Hepatocyte (in vitro differentiated cells): ENCODE data around the gene VWA7. TPM values are rescaled to one million over a fixed set of nuclear protein-coding genes. Genes with fewer than 3 reads are reported as not detected.

ENCODE experiments used
- DNase-seq: peaks from one replicate; pipeline ENCODE4 v3.0.0-alpha.2; 2016; ENCODE audit warnings: low spot score
- H2AFZ ChIP-seq: fragments of 200-600 bp; sonication (generic); 2 replicates; pipeline ENCODE4 v1.6.0; 2016; ENCODE audit warnings: antibody characterized with exemption, mild to moderate bottlenecking
- H3K27ac ChIP-seq: fragments of 200-600 bp; sonication (generic); 2 replicates; pipeline ENCODE4 v1.5.1; 2016; ENCODE audit warnings: mild to moderate bottlenecking
- H3K27me3 ChIP-seq: fragments of 200-600 bp; sonication (generic); 2 replicates; pipeline ENCODE4 v1.6.1; 2016
- H3K36me3 ChIP-seq: fragments of 200-600 bp; sonication (generic); replicated peaks from 2 replicates; pipeline ENCODE4 v1.5.1; 2016; ENCODE audit warnings: low read depth; ENCODE audit not compliant: insufficient read depth
- H3K4me1 ChIP-seq: fragments of 200-600 bp; sonication (generic); 2 replicates; pipeline ENCODE4 v1.5.1; 2016; ENCODE audit warnings: mild to moderate bottlenecking, moderate library complexity; ENCODE audit not compliant: insufficient read depth
- H3K4me2 ChIP-seq: fragments of 200-600 bp; sonication (generic); 2 replicates; pipeline ENCODE4 v1.6.0; 2016
- H3K4me3 ChIP-seq: fragments of 200-600 bp; sonication (generic); 2 replicates; pipeline ENCODE4 v1.5.1; 2016; ENCODE audit warnings: mild to moderate bottlenecking
- H3K79me2 ChIP-seq: fragments of 200-600 bp; sonication (generic); 2 replicates; pipeline ENCODE4 v1.6.0; 2017; ENCODE audit warnings: mild to moderate bottlenecking
- H3K9me2 ChIP-seq: fragments of 200-600 bp; sonication (generic); replicated peaks from 2 replicates; pipeline ENCODE4 v1.6.0; 2017; ENCODE audit warnings: mild to moderate bottlenecking; ENCODE audit not compliant: insufficient read depth
- H3K9me3 ChIP-seq: fragments of 200-600 bp; sonication (generic); 2 replicates; pipeline ENCODE4 v1.5.1; 2016; ENCODE audit warnings: low read depth, mild to moderate bottlenecking
- H4K20me1 ChIP-seq: fragments of 200-600 bp; sonication (generic); 2 replicates; pipeline ENCODE4 v1.6.0; 2016; ENCODE audit warnings: mild to moderate bottlenecking; ENCODE audit not compliant: insufficient read depth, poor library complexity, severe bottlenecking
- EZH2 ChIP-seq: fragments of 200-600 bp; sonication (generic); IDR thresholded peaks from 2 replicates; pipeline ENCODE4 v1.6.1; 2016; ENCODE audit warnings: antibody characterized with exemption, mild to moderate bottlenecking, borderline replicate concordance
- EZH2phosphoT487 ChIP-seq: fragments of 200-600 bp; sonication (generic); IDR thresholded peaks from one replicate; pipeline ENCODE4 v1.6.1; 2018; ENCODE audit warnings: antibody characterized with exemption, mild to moderate bottlenecking, low read depth, moderate library complexity; ENCODE audit not compliant: unreplicated experiment, severe bottlenecking
- WGBS: methylation state at CpG from one replicate; pipeline ENCODE4 v1.1.6; 2016; ENCODE audit warnings: low lambda C conversion rate; ENCODE audit errors: missing lambda C conversion rate; 5-methylcytosine and 5-hydroxymethylcytosine counted together
- polyA plus RNA-seq: library from polyadenylated mRNA; unstranded; fragments of >200 nt; fragmentation: Nextera tagmentation; extraction: Ambion mirVana; gene quantifications from 2 replicates; pipeline ENCODE4 v1.2.1, GENCODE V29; 2016
- total RNA-seq: library from RNA; depleted of rRNA; stranded (reverse); fragments of >200 nt; gene quantifications from 2 replicates; pipeline ENCODE4 v1.2.3, GENCODE V29; 2014
- TF ChIP-seq, protein P1 (sequence below): fragments of 200-600 bp; sonication (generic); IDR thresholded peaks from 2 replicates; pipeline ENCODE4 v1.5.1; 2016; ENCODE audit warnings: antibody characterized with exemption, mild to moderate bottlenecking; ENCODE audit not compliant: poor library complexity

Gene VWA7
- total and polyA plus RNA-seq, 2 experiments from 2014 or later: 3.4 to 5.2 TPM

DNA sequence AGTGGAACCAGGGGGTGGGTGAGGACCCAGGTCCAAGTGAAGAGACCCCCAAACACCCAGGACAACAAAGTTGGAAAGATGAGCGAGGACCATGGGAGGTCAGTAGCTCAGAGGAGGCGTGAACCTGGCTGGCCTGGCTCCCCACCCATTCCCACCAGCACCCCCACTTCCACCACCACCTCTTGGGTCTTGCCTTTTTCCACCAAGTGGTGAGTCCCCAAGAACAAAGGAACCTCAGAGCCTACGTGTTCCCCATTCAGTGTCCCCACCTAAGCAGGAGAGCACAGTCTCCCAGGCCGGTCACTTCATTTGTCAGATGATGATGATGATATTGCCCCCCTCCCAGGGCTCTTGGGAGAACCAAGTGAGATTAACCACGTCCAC is 531 bp upstream of the VWA7 start:
- no peaks in the 10 kb centered on the region for H3K79me2 ChIP-seq
- no peaks in the 10 kb centered on the region for H3K36me3 ChIP-seq
- no peaks in the 10 kb centered on the region for H3K9me2 ChIP-seq
- H3K4me1 ChIP-seq: peaks cover 27% of the 10 kb centered on the region
- H3K4me2 ChIP-seq: peak overlapping the region; percentile 62
- WGBS: 93% methylated on average over 5 of the region's 5 CpGs
- H2AFZ ChIP-seq: no peak overlapping the region
- DNase-seq: no peak
- peak overlapping the region; percentile 93 for H3K27ac ChIP-seq
- H4K20me1 ChIP-seq: no peaks in the 10 kb centered on the region
- H3K27me3 ChIP-seq: no peaks in the 10 kb centered on the region
- no peak overlapping the region for H3K4me3 ChIP-seq
- TF ChIP-seq EZH2 (no peak), EZH2phosphoT487 (no peak)
- TF ChIP-seq, protein P1, sequence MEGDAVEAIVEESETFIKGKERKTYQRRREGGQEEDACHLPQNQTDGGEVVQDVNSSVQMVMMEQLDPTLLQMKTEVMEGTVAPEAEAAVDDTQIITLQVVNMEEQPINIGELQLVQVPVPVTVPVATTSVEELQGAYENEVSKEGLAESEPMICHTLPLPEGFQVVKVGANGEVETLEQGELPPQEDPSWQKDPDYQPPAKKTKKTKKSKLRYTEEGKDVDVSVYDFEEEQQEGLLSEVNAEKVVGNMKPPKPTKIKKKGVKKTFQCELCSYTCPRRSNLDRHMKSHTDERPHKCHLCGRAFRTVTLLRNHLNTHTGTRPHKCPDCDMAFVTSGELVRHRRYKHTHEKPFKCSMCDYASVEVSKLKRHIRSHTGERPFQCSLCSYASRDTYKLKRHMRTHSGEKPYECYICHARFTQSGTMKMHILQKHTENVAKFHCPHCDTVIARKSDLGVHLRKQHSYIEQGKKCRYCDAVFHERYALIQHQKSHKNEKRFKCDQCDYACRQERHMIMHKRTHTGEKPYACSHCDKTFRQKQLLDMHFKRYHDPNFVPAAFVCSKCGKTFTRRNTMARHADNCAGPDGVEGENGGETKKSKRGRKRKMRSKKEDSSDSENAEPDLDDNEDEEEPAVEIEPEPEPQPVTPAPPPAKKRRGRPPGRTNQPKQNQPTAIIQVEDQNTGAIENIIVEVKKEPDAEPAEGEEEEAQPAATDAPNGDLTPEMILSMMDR: no peak
- no peaks in the 10 kb centered on the region for H3K9me3 ChIP-seq

DNA sequence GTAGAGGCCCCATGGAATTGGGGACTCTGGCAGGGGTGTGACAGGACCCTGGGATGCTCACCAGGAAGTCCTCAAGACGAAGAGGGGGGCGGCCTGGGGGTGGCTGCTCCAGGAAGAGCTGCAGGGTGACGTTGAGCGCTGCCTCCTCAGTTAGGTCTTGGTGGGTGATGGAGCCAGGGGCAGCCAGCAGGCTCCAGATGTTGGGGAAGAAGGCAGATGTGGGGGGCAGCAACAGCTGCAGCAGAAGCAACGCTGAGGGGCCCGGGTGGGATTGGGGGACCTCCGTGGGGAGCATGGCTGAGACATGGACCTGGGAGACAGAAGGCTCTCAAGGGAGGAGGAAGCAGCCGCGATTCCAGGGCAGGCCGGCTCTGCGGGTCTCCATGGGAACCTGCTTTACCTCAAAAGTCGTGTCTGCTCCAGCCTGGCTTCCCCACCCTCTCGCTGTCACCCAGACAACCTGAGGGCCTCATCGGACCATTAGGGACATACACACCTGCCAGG is 591 bp downstream of the VWA7 start:
- H3K4me1 ChIP-seq: peaks cover 27% of the 10 kb centered on the region
- WGBS: 60% methylated on average over 11 of the region's 14 CpGs
- no peak overlapping the region for H2AFZ ChIP-seq
- H3K4me3 ChIP-seq: no peak overlapping the region
- peak overlapping the region; percentile 93 for H3K27ac ChIP-seq
- TF ChIP-seq, protein P1: no peak
- no peaks in the 10 kb centered on the region for H3K9me2 ChIP-seq
- no peaks in the 10 kb centered on the region for H3K27me3 ChIP-seq
- no peaks in the 10 kb centered on the region for H3K9me3 ChIP-seq
- no peaks in the 10 kb centered on the region for H4K20me1 ChIP-seq
- no peaks in the 10 kb centered on the region for H3K36me3 ChIP-seq
- peak overlapping the region; percentile 62 for H3K4me2 ChIP-seq
- no peaks in the 10 kb centered on the region for H3K79me2 ChIP-seq
- no peak for DNase-seq

DNA sequence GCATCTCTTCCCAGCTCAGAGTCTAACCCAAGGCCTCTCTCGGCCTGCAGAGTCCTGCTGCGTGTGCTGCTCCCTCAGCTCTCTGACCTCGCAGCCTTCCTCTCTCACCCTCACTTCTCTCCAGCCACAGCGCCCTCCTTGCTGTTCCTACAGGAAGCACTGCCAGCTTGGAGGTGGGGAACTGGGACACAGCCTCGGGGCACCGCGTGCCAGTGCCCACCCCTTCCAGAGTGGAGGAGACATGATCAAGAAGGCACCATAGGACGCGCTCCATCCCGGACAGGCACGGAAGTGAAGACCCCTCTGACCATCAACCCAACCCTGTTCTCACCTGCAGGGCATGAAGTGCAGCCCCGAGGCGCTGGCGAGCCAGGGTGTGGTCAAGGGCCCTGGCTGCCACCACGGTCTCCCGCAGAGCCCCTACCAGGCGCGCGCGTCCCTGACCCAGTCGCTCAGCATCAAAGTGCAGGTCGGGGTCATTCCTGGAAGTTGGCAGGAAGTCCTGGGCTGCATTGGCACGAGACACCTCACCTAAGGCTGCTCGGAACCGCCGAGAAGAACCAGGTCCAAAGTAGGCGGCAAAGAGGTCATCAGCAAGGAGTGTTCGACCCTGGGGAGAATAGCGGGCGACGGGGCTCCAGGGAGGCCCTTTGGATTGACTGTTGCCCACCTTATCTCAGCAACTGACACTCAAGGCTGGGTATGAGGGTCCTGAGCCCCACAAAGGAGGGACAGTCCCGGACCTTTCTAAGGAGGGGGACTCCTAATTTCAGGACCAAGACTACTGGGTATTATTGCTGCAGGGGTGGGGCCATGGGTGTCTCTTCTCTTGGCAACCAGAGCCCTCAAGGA is 1.3 kb downstream of the VWA7 start:
- Histone ChIP-seq H3K9me3 (no peaks in the 10 kb centered on the region), H3K4me2 (peak overlapping the region; percentile 62), H3K4me1 (peaks cover 27% of the 10 kb centered on the region), H4K20me1 (no peaks in the 10 kb centered on the region), H3K27me3 (no peaks in the 10 kb centered on the region), H3K4me3 (no peak overlapping the region), H3K79me2 (no peaks in the 10 kb centered on the region), H3K36me3 (no peaks in the 10 kb centered on the region), H3K9me2 (no peaks in the 10 kb centered on the region), H3K27ac (peak overlapping the region; percentile 93), H2AFZ (no peak overlapping the region)
- no peak for TF ChIP-seq EZH2phosphoT487
- TF ChIP-seq EZH2: no peak
- TF ChIP-seq, protein P1: no peak
- DNase-seq: peak; percentile 5
- WGBS: 97% methylated on average over 32 of the region's 32 CpGs
